Smooth muscle cell of the brain vasculature (primary cell): Measurements from ENCODE around the gene RALGDS.

Source experiments
- DNase-seq: peaks from one replicate; pipeline ENCODE4 v3.0.0-alpha.2; 2012; ENCODE audit warnings: low read depth, low spot score

Gene RALGDS

GRCh38 chr9:133137451-133138231, 16.6 kb upstream of the RALGDS start:
- DNase-seq = no peak

- DNase-seq = no peak
Measured at GRCh38 chr9:133135146-133135745, 14.2 kb upstream of the RALGDS start.

GRCh38 chr9:133134388-133135145, 13.5 kb upstream of the RALGDS start:
- DNase-seq = no peak

DNA sequence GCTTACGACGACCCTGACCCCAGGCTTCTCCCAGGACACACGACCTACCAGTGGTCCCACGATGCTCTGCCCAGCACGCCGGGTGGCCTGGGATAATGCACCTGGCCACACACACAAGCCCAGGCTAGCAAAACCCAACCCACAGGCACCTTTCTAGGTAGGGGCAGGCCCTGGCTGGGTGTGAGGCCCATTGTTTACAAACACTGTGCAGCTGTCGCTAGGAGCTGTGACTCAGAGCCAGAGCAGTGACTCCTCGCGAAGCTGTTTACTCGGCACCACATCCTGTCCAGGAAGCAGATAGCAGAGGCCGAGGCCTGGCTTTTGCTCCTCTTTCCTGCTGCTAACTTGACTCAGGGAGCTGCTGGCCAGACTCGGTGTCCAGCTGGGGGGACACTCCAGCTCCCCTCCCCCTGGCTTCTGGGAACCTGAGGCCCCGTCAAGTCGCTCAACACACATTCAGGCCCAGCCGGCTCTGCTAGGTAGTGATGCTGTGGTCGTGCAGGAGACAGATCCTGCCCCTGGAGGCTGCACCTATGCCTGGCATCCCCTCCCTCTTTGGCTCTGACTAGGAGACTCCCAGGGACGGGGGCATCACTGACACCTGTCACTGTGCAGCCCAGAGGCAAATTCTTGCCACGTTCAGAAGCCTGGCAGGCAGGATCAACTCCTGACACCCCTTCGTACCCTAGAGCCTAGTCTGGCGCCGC, 12.8 kb upstream of the RALGDS start:
- DNase-seq = peak; percentile 67

DNA sequence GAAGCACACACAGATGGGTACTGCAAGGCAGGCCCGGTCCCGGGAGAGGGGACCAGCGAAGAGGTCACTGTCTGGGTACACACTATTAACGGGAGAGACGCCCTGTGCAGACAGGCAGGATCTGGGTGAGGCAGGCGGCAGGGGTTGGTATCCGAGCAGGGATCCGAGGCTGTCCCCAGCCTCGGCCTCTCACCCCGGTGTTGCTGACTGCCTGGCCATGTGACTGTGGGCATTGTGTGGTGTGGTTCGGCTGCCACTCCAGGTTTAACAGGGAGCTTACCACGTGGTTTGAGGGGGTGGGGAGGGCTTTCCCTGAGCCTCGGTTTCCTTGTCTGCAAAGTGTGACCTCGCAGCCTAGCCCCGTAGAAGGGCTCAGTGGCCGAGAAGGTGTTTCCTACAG, 11.1 kb upstream of the RALGDS start:
- DNase-seq = no peak

- no peak for DNase-seq
Measured at GRCh38 chr9:133131506-133131905, 10.5 kb upstream of the RALGDS start.

DNA sequence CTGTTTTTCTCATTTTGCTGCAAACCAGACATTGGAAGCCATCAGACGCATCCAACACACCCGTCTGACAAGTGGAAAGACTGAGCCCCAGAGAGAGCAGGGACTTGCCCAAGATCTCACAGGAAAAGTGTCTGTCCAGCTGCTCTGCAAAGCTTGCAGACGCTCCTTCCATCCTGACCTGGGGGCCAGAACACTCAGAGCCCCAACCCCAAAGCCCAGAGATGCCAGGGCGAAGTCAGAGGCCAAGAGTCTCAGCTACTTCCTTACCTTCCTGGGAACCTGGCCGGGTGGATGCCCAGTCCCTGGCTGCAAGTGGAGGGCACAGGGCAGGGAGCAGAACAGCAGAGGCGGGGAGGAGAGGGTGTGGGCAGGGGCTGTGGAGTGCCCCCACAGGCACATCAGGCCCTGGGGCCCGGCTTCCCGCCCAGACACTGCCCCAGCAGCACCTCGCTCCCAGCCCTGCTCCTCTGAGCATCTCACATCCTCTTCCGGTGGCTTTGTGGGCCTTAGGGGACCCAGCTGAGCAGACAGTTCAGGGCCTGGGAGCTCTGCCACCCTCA, 9.7 kb upstream of the RALGDS start:
- DNase-seq = no peak

DNA sequence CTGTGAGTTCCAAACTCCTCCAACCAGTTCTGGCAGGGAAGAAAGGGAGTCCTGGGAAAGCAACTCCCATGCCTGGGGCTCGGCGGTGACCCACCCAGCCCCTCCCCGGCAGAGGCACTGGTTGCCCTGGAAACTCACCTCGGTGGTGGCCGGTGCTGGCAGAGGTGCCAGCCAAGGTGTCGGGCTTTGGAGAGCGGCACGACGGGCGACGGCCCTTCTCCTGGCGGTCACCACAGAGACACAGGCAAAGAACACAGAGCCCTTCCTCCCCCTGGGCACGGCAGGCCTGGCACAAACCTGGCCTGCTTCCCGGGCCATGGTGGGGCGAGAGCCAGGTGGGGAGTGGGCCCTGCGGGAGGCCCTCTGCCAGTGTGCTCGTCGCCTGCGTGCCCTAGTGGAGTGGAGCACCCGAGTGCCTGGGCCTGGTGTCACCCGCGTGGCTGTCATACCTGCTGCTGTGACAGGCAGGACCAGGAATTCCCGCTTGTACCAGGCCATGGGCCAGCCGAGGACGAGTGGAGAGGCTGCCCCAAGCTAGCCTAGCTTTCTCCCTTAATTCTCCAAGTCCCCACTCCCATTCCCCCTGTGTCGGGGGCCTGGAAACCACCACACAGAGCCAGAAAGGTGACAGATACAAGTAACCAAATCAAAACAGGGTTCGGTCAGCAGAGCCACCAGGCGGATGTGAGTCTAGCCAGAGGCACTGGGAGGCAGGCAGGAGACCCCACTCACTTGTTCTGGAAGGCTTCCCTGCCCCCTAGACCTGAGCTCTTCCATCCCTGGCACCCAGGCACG, 8.2 kb upstream of the RALGDS start:
- DNase-seq = no peak

GRCh38 chr9:133128152-133128551, 7.1 kb upstream of the RALGDS start:
- DNase-seq = no peak

DNA sequence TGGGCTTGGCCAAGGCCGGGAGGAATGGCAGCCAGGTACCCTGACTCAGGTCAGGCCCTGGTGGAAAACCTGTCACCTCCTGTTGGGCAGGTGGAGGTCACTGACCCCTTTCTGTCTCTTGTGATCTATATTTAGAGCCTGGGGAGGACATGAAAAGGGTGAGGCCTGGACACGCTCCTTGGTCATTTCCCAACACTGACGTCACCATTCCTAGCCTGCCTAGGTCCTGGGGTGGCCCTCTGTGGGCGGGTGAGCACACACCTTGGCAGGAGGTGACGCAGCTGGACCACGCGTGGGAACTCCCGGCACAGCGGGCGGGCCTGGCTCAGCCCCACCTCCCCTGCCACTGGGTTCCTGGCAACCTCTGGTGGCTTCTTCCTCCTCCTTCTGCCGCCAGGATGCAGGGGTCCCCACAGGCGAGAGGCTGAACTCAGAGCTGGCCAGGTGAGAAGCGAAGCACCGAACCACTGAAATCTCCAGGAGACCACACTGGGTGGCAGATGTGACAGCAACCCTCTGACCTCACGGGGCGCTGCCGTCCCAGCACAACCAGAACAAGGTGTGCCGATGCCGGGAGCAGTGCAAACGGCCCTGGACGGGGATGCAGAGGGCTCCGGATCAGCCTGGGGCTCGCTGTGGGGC, 6.4 kb upstream of the RALGDS start:
- no peak for DNase-seq

- DNase-seq = no peak
Measured at GRCh38 chr9:133126697-133127339, 5.8 kb upstream of the RALGDS start.

- peak; percentile 55 for DNase-seq
Measured at GRCh38 chr9:133125941-133126696, 5.1 kb upstream of the RALGDS start.

- DNase-seq = no peak
Measured at GRCh38 chr9:133124907-133125275, 3.9 kb upstream of the RALGDS start.

- DNase-seq = no peak
Measured at GRCh38 chr9:133124123-133124906, 3.3 kb upstream of the RALGDS start.

DNA sequence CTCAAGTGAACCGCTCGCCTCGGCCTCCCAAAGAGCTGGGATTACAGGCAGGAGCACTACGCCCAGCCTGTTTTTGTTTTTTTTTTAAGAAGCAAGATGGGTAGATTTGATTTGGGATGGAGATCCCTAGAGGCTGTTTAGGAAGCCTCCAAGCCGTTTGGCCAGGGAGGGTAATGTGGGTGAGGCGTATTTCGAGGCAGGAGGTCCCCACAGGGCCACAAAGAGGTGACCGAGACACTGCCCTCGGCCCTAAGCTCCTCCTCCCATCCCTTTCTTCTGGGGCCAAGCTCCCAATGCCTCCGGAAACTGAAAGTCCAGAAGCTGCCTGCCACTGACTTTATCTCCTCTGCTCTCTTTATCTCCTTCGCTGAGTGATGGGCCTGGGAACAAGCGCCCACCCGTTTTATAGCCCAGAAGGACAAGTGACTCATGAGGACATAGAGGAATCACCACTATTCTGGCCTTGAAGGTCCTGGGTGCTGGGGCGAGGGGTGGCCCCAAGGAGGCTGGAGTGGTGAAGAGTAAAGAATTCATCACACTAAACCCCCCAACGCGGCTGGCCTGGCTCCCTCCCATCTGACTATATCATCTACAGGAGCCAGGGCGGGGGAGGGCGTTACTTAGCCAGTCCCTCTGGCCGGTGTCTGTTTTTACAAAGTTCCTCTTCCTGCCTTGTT, 2.0 kb upstream of the RALGDS start:
- DNase-seq = no peak

DNA sequence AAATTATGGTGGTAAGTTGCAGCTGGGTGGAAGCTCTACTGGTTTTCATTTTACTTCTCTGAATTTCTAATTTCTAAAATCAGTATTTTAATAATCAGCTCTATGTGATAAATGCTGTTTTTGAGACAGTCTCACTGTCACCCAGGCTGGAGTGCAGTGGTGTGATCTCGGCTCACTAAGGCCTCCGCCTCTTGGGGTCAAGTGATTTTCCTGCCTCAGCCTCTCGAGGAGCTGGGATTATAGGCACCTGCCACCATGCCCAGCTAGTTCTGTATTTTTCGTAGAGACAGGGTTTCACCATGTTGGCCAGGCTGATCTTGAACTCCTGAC, 1.5 kb upstream of the RALGDS start:
- DNase-seq = no peak

- no peak for DNase-seq
Measured at GRCh38 chr9:133121915-133122550, 993 bp upstream of the RALGDS start.
